Erythroblast (primary cell): ENCODE measurements around the gene SH3D21.

ENCODE experiments used
- GATA1 ChIP-seq: IDR thresholded peaks from 2 replicates; pipeline ENCODE4 v1.6.1; 2011; ENCODE audit warnings: low read depth, mild to moderate bottlenecking, control low read depth, low read length, moderate library complexity
- POLR2A ChIP-seq: IDR thresholded peaks from 2 replicates; pipeline ENCODE4 v1.6.1; 2011; ENCODE audit warnings: mild to moderate bottlenecking, low read length

GRCh38 chr1:36345353-36345752, 39.2 kb downstream of the SH3D21 start:
- TF ChIP-seq POLR2A (no peak), GATA1 (no peak)
